Stimulated activated CD4-positive, alpha-beta T cell treated with anti-CD3 and anti-CD28 coated beads, Interleukin-1b, Interleukin-23, amount 100 ng/mL, for 1 hour (primary cell): Measurements from ENCODE around the gene SSR4.

Source experiments
- DNase-seq, 2 donors: peaks; one replicate each; pipeline ENCODE4 v3.0.0-alpha.2; 2020; ENCODE audit warnings: low read depth in 2 of 2

SSR4 gene

GRCh38 chrX:153829799-153830639, 35.6 kb downstream of the SSR4 start, which contains the start of gene PDZD4:
Gene PDZD4, minus strand, starts transcription at chrX:153830544. Its CDS starts 246 bp downstream, at chrX:153830298.
- no peak for DNase-seq

GRCh38 chrX:153830640-153831428, 36.4 kb downstream of the SSR4 start:
- no peak for DNase-seq

- DNase-seq: no peak
Observed at GRCh38 chrX:153831429-153832150, 37.1 kb downstream of the SSR4 start.

- DNase-seq: no peak
Observed at GRCh38 chrX:153832728-153833127, 38.3 kb downstream of the SSR4 start.

- no peak for DNase-seq
Observed at GRCh38 chrX:153836921-153837320, 42.5 kb downstream of the SSR4 start.

GRCh38 chrX:153844509-153845082, 50.1 kb downstream of the SSR4 start:
- DNase-seq: no peak

GRCh38 chrX:153845195-153845594, 50.7 kb downstream of the SSR4 start:
- DNase-seq: no peak

GRCh38 chrX:153845842-153846241, 51.4 kb downstream of the SSR4 start:
- DNase-seq: no peak
